Midbrain (tissue), 1 donor: ENCODE measurements around the gene UIMC1.

Experiments used
- DNase-seq: peaks from one replicate; lab custom pipeline; 2025; lab: John Stamatoyannopoulos, UW

Gene UIMC1

GRCh38 chr5:176870110-176870591 is 136.4 kb downstream of the UIMC1 start:
- DNase-seq, result peak; percentile 25

- DNase-seq, result no peak
Measured at GRCh38 chr5:176869501-176870109, 137.0 kb downstream of the UIMC1 start.

GRCh38 chr5:176868731-176869130 is 137.8 kb downstream of the UIMC1 start:
- no peak for DNase-seq

GRCh38 chr5:176868126-176868525 is 138.5 kb downstream of the UIMC1 start:
- no peak for DNase-seq

- no peak for DNase-seq
Measured at GRCh38 chr5:176866707-176867310, 139.8 kb downstream of the UIMC1 start.

GRCh38 chr5:176865964-176866363 is 140.6 kb downstream of the UIMC1 start:
- no peak for DNase-seq

GRCh38 chr5:176864755-176865154 is 141.8 kb downstream of the UIMC1 start:
- DNase-seq, result no peak

GRCh38 chr5:176863765-176864098 is 142.8 kb downstream of the UIMC1 start:
- no peak for DNase-seq

- no peak for DNase-seq
Measured at GRCh38 chr5:176863041-176863764, 143.4 kb downstream of the UIMC1 start.

GRCh38 chr5:176862330-176862995 is 144.1 kb downstream of the UIMC1 start:
- DNase-seq, result no peak

- no peak for DNase-seq
Measured at GRCh38 chr5:176861276-176861675, 145.3 kb downstream of the UIMC1 start.

GRCh38 chr5:176860381-176860780 is 146.2 kb downstream of the UIMC1 start:
- DNase-seq, result no peak

GRCh38 chr5:176859916-176860315 is 146.7 kb downstream of the UIMC1 start:
- no peak for DNase-seq

- DNase-seq, result no peak
Measured at GRCh38 chr5:176857894-176858273, 148.7 kb downstream of the UIMC1 start.

- DNase-seq, result no peak
Measured at GRCh38 chr5:176857216-176857893, 149.2 kb downstream of the UIMC1 start.

GRCh38 chr5:176856746-176857145 is 149.8 kb downstream of the UIMC1 start:
- no peak for DNase-seq

GRCh38 chr5:176855598-176855997 is 151.0 kb downstream of the UIMC1 start:
- DNase-seq, result no peak
